Measurements from ENCODE around the gene ELL2. TPM values are rescaled to one million over a fixed set of nuclear protein-coding genes. Genes with fewer than 3 reads are reported as not detected.

Gene ELL2
- total RNA-seq, 4 donors from 2014 or later: 32.4 to 50.3 (median 45.1) TPM

- intact Hi-C loops (cut with DNase I; ENCODE audit: low total_unique reads): no loop called here
- TF ChIP-seq POLR2A (IDR thresholded peaks at IDR 0.05): no peak
- TF ChIP-seq, protein P1, sequence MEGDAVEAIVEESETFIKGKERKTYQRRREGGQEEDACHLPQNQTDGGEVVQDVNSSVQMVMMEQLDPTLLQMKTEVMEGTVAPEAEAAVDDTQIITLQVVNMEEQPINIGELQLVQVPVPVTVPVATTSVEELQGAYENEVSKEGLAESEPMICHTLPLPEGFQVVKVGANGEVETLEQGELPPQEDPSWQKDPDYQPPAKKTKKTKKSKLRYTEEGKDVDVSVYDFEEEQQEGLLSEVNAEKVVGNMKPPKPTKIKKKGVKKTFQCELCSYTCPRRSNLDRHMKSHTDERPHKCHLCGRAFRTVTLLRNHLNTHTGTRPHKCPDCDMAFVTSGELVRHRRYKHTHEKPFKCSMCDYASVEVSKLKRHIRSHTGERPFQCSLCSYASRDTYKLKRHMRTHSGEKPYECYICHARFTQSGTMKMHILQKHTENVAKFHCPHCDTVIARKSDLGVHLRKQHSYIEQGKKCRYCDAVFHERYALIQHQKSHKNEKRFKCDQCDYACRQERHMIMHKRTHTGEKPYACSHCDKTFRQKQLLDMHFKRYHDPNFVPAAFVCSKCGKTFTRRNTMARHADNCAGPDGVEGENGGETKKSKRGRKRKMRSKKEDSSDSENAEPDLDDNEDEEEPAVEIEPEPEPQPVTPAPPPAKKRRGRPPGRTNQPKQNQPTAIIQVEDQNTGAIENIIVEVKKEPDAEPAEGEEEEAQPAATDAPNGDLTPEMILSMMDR (IDR thresholded peaks at IDR 0.05): no peak
- H3K4me3 ChIP-seq (ENCODE audit: low read depth, poor library complexity, severe bottlenecking): no peak overlapping the region
- no peak for DNase-seq (ENCODE audit: low spot score in 2 of 2)
Observed at GRCh38 chr5:95925939-95926338, 35.7 kb downstream of the ELL2 start.

DNA sequence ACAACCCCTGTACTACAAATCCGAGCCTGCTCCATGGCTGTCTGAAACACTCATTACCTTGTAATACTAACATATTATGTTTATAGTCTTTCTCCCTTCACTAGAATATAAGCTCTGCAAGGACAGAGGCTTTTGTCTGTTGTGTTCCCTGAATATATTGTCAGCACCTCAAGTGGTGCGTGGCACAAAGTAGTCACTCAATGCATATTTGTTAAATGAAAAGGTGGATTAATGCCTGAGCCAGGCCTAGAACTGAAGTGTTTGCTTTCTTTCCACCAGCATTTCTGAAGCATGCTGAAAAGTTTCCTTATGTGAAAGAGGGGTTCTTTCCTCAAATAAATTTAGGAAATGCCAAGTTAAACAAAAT, 36.3 kb downstream of the ELL2 start:
- TF ChIP-seq, protein P1 (IDR thresholded peaks at IDR 0.05): no peak
- TF ChIP-seq POLR2A (IDR thresholded peaks at IDR 0.05): no peak
- WGBS, 2 donors: 89 to 98% methylated on average over 2 of the region's 2 CpGs
- H3K4me3 ChIP-seq (ENCODE audit: low read depth, poor library complexity, severe bottlenecking): no peak overlapping the region
- intact Hi-C loops (cut with DNase I; ENCODE audit: low total_unique reads): no loop called here
- DNase-seq (ENCODE audit: low spot score in 2 of 2): no peak

GRCh38 chr5:95924720-95925377, 36.8 kb downstream of the ELL2 start:
- WGBS, 2 donors: 52 to 61% methylated on average over 4 of the region's 4 CpGs
- peak in 1 of 2 donors; percentile 39 for DNase-seq (ENCODE audit: low spot score in 2 of 2)
- intact Hi-C loops (cut with DNase I; ENCODE audit: low total_unique reads): no loop called here
- TF ChIP-seq, protein P1 (IDR thresholded peaks at IDR 0.05): no peak
- no peak overlapping the region for H3K4me3 ChIP-seq (ENCODE audit: low read depth, poor library complexity, severe bottlenecking)

DNA sequence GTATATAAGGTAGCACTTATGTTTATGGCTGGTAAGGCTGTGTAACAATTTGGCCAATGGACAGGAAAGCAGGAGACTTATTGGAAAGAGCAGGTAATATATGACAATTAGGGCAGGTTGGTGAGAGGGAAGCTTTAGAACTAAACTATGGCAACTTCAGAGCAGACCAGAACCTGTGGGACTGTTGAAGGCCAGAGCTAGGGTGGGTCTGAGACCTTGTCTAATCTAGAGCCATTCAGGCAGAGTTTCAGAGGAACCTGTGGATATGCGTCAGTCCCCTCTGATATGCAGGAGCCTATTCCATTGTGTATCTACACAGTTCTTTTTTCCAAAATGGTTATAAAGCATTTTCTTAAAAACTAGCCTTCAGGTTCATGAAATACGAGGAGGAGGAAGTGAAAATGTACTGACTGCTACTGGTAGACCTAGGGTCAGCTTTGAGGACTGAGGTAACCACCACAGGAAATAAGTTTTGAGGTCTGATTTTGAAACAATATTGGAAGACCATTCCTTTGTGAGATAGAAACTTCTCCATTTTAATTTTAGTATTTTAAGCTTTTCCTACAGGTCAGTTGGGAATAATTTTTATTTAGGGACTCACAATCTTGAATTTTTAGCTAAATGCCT, 37.6 kb downstream of the ELL2 start:
- no peak for DNase-seq (ENCODE audit: low spot score in 2 of 2)
- 88 to 94% methylated on average over 2 of the region's 2 CpGs for WGBS, 2 donors
- intact Hi-C loops (cut with DNase I; ENCODE audit: low total_unique reads): no loop called here

DNA sequence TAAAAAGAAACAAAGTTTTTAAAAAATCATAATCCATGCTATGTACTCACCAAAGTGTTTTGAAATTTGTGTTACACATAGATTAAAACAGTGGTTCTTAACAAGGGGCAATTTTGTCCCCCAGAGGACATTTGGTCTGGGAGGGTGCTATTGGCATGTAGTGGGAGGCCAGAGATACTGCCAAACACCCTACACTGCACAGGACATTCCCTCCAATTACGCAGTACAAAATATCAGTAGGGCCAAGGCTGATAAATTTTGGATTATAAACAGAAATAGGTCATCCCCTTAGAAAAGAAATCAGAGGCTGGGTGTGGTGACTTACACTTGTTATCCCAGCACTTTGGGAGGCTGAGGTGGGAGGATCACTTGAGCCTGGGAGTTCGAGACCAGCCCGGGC, 38.9 kb downstream of the ELL2 start:
- TF ChIP-seq, protein P1 (IDR thresholded peaks at IDR 0.05): no peak
- no peak for TF ChIP-seq POLR2A (IDR thresholded peaks at IDR 0.05)
- 97 to 98% methylated on average over 3 of the region's 3 CpGs for WGBS, 2 donors

More for the DNA sequence above, 37.6 kb downstream of the ELL2 start:
- TF ChIP-seq POLR2A (IDR thresholded peaks at IDR 0.05): no peak
- TF ChIP-seq, protein P1 (IDR thresholded peaks at IDR 0.05): no peak
- H3K4me3 ChIP-seq (ENCODE audit: low read depth, poor library complexity, severe bottlenecking): no peak overlapping the region

GRCh38 chr5:95921501-95921900, 40.1 kb downstream of the ELL2 start:
- intact Hi-C loops (cut with DNase I; ENCODE audit: low total_unique reads): no loop called here

More for the DNA sequence above, 38.9 kb downstream of the ELL2 start:
- no peak for DNase-seq (ENCODE audit: low spot score in 2 of 2)
- no peak overlapping the region for H3K4me3 ChIP-seq (ENCODE audit: low read depth, poor library complexity, severe bottlenecking)
- intact Hi-C loops (cut with DNase I; ENCODE audit: low total_unique reads): no loop called here

More at GRCh38 chr5:95921501-95921900, 40.1 kb downstream of the ELL2 start:
- 71 to 78% methylated on average over 3 of the region's 3 CpGs for WGBS, 2 donors
- H3K4me3 ChIP-seq (ENCODE audit: low read depth, poor library complexity, severe bottlenecking): no peak overlapping the region
- no peak for DNase-seq (ENCODE audit: low spot score in 2 of 2)
- TF ChIP-seq, protein P1 (IDR thresholded peaks at IDR 0.05): no peak
- TF ChIP-seq POLR2A (IDR thresholded peaks at IDR 0.05): no peak
